HG02588 (cell line): ENCODE data around the gene GALNT18.

Source experiments
- ATAC-seq: cut with Tn5 transposase; IDR thresholded peaks from one replicate; pipeline ENCODE4 v1.9.1; 2021; ENCODE audit warnings: mild to moderate bottlenecking, moderate library complexity; ENCODE audit not compliant: unreplicated experiment

Gene GALNT18

GRCh38 chr11:11626128-11626527, 4.3 kb upstream of the GALNT18 start:
- no peak for ATAC-seq

- no peak for ATAC-seq
These were observed 3.1 kb upstream of the GALNT18 start for GRCh38 chr11:11624926-11625325.

GRCh38 chr11:11624204-11624603, 2.4 kb upstream of the GALNT18 start:
- ATAC-seq, result no peak

GRCh38 chr11:11622772-11623171, 967 bp upstream of the GALNT18 start:
- no peak for ATAC-seq

- ATAC-seq, result no peak
These were observed 518 bp upstream of the GALNT18 start for GRCh38 chr11:11622340-11622706.

- no peak for ATAC-seq
These were observed 758 bp downstream of the GALNT18 start for GRCh38 chr11:11620921-11621572.

GRCh38 chr11:11620173-11620920, 1.5 kb downstream of the GALNT18 start:
- ATAC-seq, result no peak

- ATAC-seq, result no peak
These were observed 2.8 kb downstream of the GALNT18 start for GRCh38 chr11:11618973-11619435.

- no peak for ATAC-seq
These were observed 6.7 kb downstream of the GALNT18 start for GRCh38 chr11:11615086-11615485.

GRCh38 chr11:11612439-11612838, 9.4 kb downstream of the GALNT18 start:
- ATAC-seq, result no peak

GRCh38 chr11:11611381-11611780, 10.4 kb downstream of the GALNT18 start:
- ATAC-seq, result no peak

- ATAC-seq, result no peak
These were observed 13.0 kb downstream of the GALNT18 start for GRCh38 chr11:11608783-11609232.

GRCh38 chr11:11607772-11608171, 14.0 kb downstream of the GALNT18 start:
- no peak for ATAC-seq

GRCh38 chr11:11605821-11606450, 15.9 kb downstream of the GALNT18 start:
- no peak for ATAC-seq

GRCh38 chr11:11605181-11605580, 16.6 kb downstream of the GALNT18 start:
- ATAC-seq, result no peak

- ATAC-seq, result no peak
These were observed 17.3 kb downstream of the GALNT18 start for GRCh38 chr11:11604370-11604990.

GRCh38 chr11:11602011-11602410, 19.8 kb downstream of the GALNT18 start:
- ATAC-seq, result no peak

GRCh38 chr11:11600288-11600687, 21.5 kb downstream of the GALNT18 start:
- no peak for ATAC-seq

GRCh38 chr11:11598243-11598642, 23.6 kb downstream of the GALNT18 start:
- no peak for ATAC-seq

GRCh38 chr11:11594162-11594561, 27.6 kb downstream of the GALNT18 start:
- ATAC-seq, result no peak

GRCh38 chr11:11592146-11592684, 29.6 kb downstream of the GALNT18 start:
- no peak for ATAC-seq
